SK-N-SH (cell line): ENCODE measurements around the gene DGAT2. TPM values are rescaled to one million over a fixed set of nuclear protein-coding genes. Genes with fewer than 3 reads are reported as not detected.

ENCODE experiments used
- CTCF ChIA-PET: fragments of 300-600, 350-600 bp; formaldehyde crosslinking; extraction: SDS; loops from one replicate; lab custom pipeline; 2021; lab: Yijun Ruan, JAX
- POLR2A ChIA-PET: fragments of 350-600 bp; sonication (Branson Sonifier 250); formaldehyde crosslinking; extraction: SDS; loops from one replicate; lab custom pipeline; 2020; ENCODE audit warnings: antibody characterized with exemption, inconsistent platforms; lab: Yijun Ruan, JAX
- DNase-seq: peaks from one replicate; pipeline ENCODE4 v3.0.0; 2012
- H2AFZ ChIP-seq: fragments of 200-600 bp; sonication (generic); 2 replicates; pipeline ENCODE4 v1.8.1; 2016; ENCODE audit warnings: antibody characterized with exemption, mild to moderate bottlenecking, low read depth
- H3F3A ChIP-seq: fragments of 200-600 bp; sonication (generic); replicated peaks from 2 replicates; pipeline ENCODE3; 2016; ENCODE audit warnings: antibody characterized with exemption, mild to moderate bottlenecking; ENCODE audit not compliant: insufficient read depth
- H3K27ac ChIP-seq, 2 experiments: fragments of 200-500 bp in 1 of 2; fragments of 200-600 bp in 1 of 2; sonication (Bioruptor generic) in 1 of 2; sonication (generic), shearing (Covaris generic) in 1 of 2; 2 replicates each; pipeline versions ENCODE4 v1.5.1 to v1.6.1; 2014 to 2016; ENCODE audit warnings: low read depth in 2 of 2, inconsistent platforms in 1 of 2, low read length in 1 of 2, mild to moderate bottlenecking in 1 of 2, mixed read lengths in 1 of 2
- H3K27me3 ChIP-seq: fragments of 200-600 bp; sonication (generic), shearing (Covaris generic); 2 replicates; pipeline ENCODE4 v1.6.1; 2016; ENCODE audit warnings: mixed run types; ENCODE audit not compliant: insufficient read depth
- H3K36me3 ChIP-seq, 2 experiments: fragments of 200-500 bp in 1 of 2; fragments of 200-600 bp in 1 of 2; sonication (Bioruptor generic) in 1 of 2; sonication (generic) in 1 of 2; replicated peaks in 1 of 2; 2 replicates each; pipeline versions ENCODE3 to v1.5.1; 2014 to 2016; ENCODE audit warnings: low read length in 1 of 2, mild to moderate bottlenecking in 1 of 2; ENCODE audit not compliant: insufficient read depth in 2 of 2, control insufficient read depth in 1 of 2
- H3K4me1 ChIP-seq, 2 experiments: fragments of 200-500 bp in 1 of 2; fragments of 200-600 bp in 1 of 2; sonication (Bioruptor generic) in 1 of 2; sonication (generic), shearing (Covaris generic) in 1 of 2; 2 replicates each; pipeline versions ENCODE4 v1.5.1 to v1.6.1; 2014 to 2016; ENCODE audit warnings: low read depth in 1 of 2, low read length in 1 of 2, mixed run types in 1 of 2; ENCODE audit not compliant: insufficient read depth in 2 of 2, control insufficient read depth in 1 of 2
- H3K4me2 ChIP-seq: fragments of 200-600 bp; sonication (generic), shearing (Covaris generic); 2 replicates; pipeline ENCODE4 v1.6.1; 2017; ENCODE audit warnings: mixed run types
- H3K4me3 ChIP-seq, 2 experiments: fragments of 200-500 bp in 1 of 2; fragments of 200-600 bp in 1 of 2; sonication (Bioruptor generic) in 1 of 2; sonication (generic), shearing (Covaris generic) in 1 of 2; 2 replicates each; pipeline versions ENCODE4 v1.5.1 to v1.8.1; 2014 to 2016; ENCODE audit warnings: low read depth in 2 of 2, inconsistent platforms in 1 of 2, low read length in 1 of 2, mild to moderate bottlenecking in 1 of 2, mixed read lengths in 1 of 2, moderate library complexity in 1 of 2
- H3K79me2 ChIP-seq: fragments of 200-600 bp; sonication (generic); 2 replicates; pipeline ENCODE4 v1.8.1; 2017; ENCODE audit warnings: mild to moderate bottlenecking; ENCODE audit not compliant: insufficient read depth
- H3K9ac ChIP-seq: fragments of 200-600 bp; sonication (generic); 2 replicates; pipeline ENCODE4 v1.6.1; 2017; ENCODE audit warnings: mixed run types
- H3K9me2 ChIP-seq: fragments of 200-600 bp; sonication (generic); 2 replicates; pipeline ENCODE4 v1.6.1; 2017; ENCODE audit warnings: mixed run types
- H3K9me3 ChIP-seq: fragments of 200-600 bp; sonication (generic); 2 replicates; pipeline ENCODE4 v1.6.1; 2017; ENCODE audit warnings: mixed run types, mild to moderate bottlenecking, moderate library complexity
- H4K20me1 ChIP-seq: fragments of 200-600 bp; sonication (generic); 2 replicates; pipeline ENCODE4 v1.6.1; 2017; ENCODE audit warnings: mild to moderate bottlenecking, mixed run types; ENCODE audit not compliant: insufficient read depth
- ELF1 ChIP-seq: IDR thresholded peaks from 2 replicates; pipeline ENCODE4 v1.4.0; 2012
- EP300 ChIP-seq, 2 experiments: IDR thresholded peaks; 2 replicates each; pipeline versions ENCODE4 v1.4.0 to v1.6.1; 2012; ENCODE audit warnings: borderline replicate concordance in 1 of 2, low read depth in 1 of 2, low read length in 1 of 2
- EZH2phosphoT487 ChIP-seq: fragments of 200-600 bp; sonication (generic); IDR thresholded peaks from 2 replicates; pipeline ENCODE4 v1.6.1; 2017; ENCODE audit warnings: low read depth, mixed run types, mild to moderate bottlenecking, antibody characterized with exemption, moderate library complexity, borderline replicate concordance
- FOXJ3 ChIP-seq: sonication (generic); formaldehyde crosslinking; IDR thresholded peaks from 2 replicates; pipeline ENCODE4 v1.5.1; 2020; ENCODE audit warnings: mild to moderate bottlenecking, missing genetic modification reagents
- FOXM1 ChIP-seq: IDR thresholded peaks from 2 replicates; pipeline ENCODE4 v1.4.0; 2012; ENCODE audit warnings: low read depth, mild to moderate bottlenecking
- NFIC ChIP-seq: IDR thresholded peaks from 2 replicates; pipeline ENCODE4 v1.4.0; 2012; ENCODE audit warnings: borderline replicate concordance
- NRF1 ChIP-seq: IDR thresholded peaks from 2 replicates; pipeline ENCODE4 v1.6.1; 2012; ENCODE audit warnings: low read depth, mild to moderate bottlenecking, low read length
- POLR2AphosphoS5 ChIP-seq: IDR thresholded peaks from 2 replicates; pipeline ENCODE4 v1.6.1; 2012; ENCODE audit warnings: low read depth, low read length
- SIN3A ChIP-seq: IDR thresholded peaks from 2 replicates; pipeline ENCODE4 v1.6.1; 2012; ENCODE audit warnings: low read depth, mild to moderate bottlenecking, low read length, moderate library complexity, borderline replicate concordance
- TAF1 ChIP-seq: IDR thresholded peaks from 2 replicates; pipeline ENCODE4 v1.6.1; 2012; ENCODE audit warnings: low read depth, mild to moderate bottlenecking, low read length, moderate library complexity, borderline replicate concordance
- TCF12 ChIP-seq: IDR thresholded peaks from 2 replicates; pipeline ENCODE4 v1.4.0; 2012
- YY1 ChIP-seq: IDR thresholded peaks from 2 replicates; pipeline ENCODE4 v1.4.0; 2012; ENCODE audit warnings: low read depth, mild to moderate bottlenecking
- WGBS: methylation state at CpG from one replicate; pipeline ENCODE4 v1.1.6; 2017; ENCODE audit warnings: low lambda C conversion rate; 5-methylcytosine and 5-hydroxymethylcytosine counted together
- polyA plus RNA-seq, 3 experiments: library from polyadenylated mRNA; depleted of rRNA; stranded (reverse); fragments of >200 nt; gene quantifications; 2 replicates each; pipeline ENCODE4 v1.2.3, GENCODE V29; 2012
- TF ChIP-seq, protein P1 (sequence below): IDR thresholded peaks from 2 replicates; pipeline ENCODE4 v1.4.0; 2012; ENCODE audit warnings: low read depth, borderline replicate concordance
- TF ChIP-seq, protein P2 (sequence below): IDR thresholded peaks from 2 replicates; pipeline ENCODE4 v1.4.0; 2012; ENCODE audit warnings: low read depth, borderline replicate concordance
- TF ChIP-seq, protein P3 (sequence below): IDR thresholded peaks from 2 replicates; pipeline ENCODE4 v1.6.1; 2012; ENCODE audit warnings: mild to moderate bottlenecking, low read depth, low read length, moderate library complexity

DGAT2 gene
- polyA plus RNA-seq, 1 of the 3 experiments (the other 2 are of a cell fraction), result 1.4 TPM

DNA sequence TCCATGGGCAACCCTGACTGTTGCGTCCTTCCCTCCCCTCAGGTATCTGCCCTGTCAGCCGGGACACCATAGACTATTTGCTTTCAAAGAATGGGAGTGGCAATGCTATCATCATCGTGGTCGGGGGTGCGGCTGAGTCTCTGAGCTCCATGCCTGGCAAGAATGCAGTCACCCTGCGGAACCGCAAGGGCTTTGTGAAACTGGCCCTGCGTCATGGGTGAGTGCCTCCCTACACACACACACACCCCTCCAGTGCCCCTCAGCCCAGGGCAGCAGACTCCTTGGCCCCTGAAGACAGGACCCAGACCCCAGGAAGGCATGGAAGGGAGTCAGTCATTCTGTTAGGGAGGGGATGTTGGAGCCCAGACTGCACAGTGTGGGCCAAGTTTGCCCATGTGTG lies 28.5 kb downstream of the DGAT2 start:
- WGBS, result 90% methylated on average over 6 of the region's 8 CpGs
- H3K27me3 ChIP-seq, result no peaks in the 10 kb centered on the region; the same call in 1 of the 2 replicates
- no peaks in the 10 kb centered on the region for H4K20me1 ChIP-seq
- H2AFZ ChIP-seq, result no peak overlapping the region
- H3K4me1 ChIP-seq, result peaks cover 0 to 10% of the 10 kb centered on the region in 2 experiments; a peak in 1 of 4 replicates
- no peak for DNase-seq
- no peaks in the 10 kb centered on the region for H3K9me2 ChIP-seq
- H3K79me2 ChIP-seq, result no peaks in the 10 kb centered on the region
- no peak overlapping the region for H3K27ac ChIP-seq
- H3K4me3 ChIP-seq, result no peak overlapping the region
- POLR2A ChIA-PET, result no interaction called here
- H3K36me3 ChIP-seq, result no peaks in the 10 kb centered on the region
- CTCF ChIA-PET, result interaction anchor here (0.9 to 1.1 kb wide), 2 partner anchors 74 to 100 kb away, joined by 3 read pairs; no protein-coding TSS in a partner anchor
- no peak overlapping the region for H3K9ac ChIP-seq
- no peaks in the 10 kb centered on the region for H3F3A ChIP-seq
- H3K4me2 ChIP-seq, result no peak overlapping the region
- H3K9me3 ChIP-seq, result no peaks in the 10 kb centered on the region
- TF ChIP-seq POLR2AphosphoS5 (no peak), FOXM1 (no peak), SIN3A (no peak), FOXJ3 (no peak), TCF12 (no peak), EP300 (IDR thresholded peaks at IDR 0.05; ENCODE audit: borderline replicate concordance in 1 of 2, low read depth in 1 of 2, low read length in 1 of 2) (no peak), NRF1 (no peak), EZH2phosphoT487 (no peak), TAF1 (no peak), YY1 (no peak), ELF1 (no peak), NFIC (no peak)
- TF ChIP-seq, protein P1, sequence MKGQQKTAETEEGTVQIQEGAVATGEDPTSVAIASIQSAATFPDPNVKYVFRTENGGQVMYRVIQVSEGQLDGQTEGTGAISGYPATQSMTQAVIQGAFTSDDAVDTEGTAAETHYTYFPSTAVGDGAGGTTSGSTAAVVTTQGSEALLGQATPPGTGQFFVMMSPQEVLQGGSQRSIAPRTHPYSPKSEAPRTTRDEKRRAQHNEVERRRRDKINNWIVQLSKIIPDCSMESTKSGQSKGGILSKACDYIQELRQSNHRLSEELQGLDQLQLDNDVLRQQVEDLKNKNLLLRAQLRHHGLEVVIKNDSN, result no peak
- TF ChIP-seq, protein P2, sequence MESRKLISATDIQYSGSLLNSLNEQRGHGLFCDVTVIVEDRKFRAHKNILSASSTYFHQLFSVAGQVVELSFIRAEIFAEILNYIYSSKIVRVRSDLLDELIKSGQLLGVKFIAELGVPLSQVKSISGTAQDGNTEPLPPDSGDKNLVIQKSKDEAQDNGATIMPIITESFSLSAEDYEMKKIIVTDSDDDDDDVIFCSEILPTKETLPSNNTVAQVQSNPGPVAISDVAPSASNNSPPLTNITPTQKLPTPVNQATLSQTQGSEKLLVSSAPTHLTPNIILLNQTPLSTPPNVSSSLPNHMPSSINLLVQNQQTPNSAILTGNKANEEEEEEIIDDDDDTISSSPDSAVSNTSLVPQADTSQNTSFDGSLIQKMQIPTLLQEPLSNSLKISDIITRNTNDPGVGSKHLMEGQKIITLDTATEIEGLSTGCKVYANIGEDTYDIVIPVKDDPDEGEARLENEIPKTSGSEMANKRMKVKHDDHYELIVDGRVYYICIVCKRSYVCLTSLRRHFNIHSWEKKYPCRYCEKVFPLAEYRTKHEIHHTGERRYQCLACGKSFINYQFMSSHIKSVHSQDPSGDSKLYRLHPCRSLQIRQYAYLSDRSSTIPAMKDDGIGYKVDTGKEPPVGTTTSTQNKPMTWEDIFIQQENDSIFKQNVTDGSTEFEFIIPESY, result no peak
- TF ChIP-seq, protein P3, sequence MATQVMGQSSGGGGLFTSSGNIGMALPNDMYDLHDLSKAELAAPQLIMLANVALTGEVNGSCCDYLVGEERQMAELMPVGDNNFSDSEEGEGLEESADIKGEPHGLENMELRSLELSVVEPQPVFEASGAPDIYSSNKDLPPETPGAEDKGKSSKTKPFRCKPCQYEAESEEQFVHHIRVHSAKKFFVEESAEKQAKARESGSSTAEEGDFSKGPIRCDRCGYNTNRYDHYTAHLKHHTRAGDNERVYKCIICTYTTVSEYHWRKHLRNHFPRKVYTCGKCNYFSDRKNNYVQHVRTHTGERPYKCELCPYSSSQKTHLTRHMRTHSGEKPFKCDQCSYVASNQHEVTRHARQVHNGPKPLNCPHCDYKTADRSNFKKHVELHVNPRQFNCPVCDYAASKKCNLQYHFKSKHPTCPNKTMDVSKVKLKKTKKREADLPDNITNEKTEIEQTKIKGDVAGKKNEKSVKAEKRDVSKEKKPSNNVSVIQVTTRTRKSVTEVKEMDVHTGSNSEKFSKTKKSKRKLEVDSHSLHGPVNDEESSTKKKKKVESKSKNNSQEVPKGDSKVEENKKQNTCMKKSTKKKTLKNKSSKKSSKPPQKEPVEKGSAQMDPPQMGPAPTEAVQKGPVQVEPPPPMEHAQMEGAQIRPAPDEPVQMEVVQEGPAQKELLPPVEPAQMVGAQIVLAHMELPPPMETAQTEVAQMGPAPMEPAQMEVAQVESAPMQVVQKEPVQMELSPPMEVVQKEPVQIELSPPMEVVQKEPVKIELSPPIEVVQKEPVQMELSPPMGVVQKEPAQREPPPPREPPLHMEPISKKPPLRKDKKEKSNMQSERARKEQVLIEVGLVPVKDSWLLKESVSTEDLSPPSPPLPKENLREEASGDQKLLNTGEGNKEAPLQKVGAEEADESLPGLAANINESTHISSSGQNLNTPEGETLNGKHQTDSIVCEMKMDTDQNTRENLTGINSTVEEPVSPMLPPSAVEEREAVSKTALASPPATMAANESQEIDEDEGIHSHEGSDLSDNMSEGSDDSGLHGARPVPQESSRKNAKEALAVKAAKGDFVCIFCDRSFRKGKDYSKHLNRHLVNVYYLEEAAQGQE, result no peak
